Middle frontal gyrus (tissue), 1 donor: ENCODE data around the gene NLGN1.

Experiments
- DNase-seq: peaks from one replicate; pipeline ENCODE4 v3.0.0-alpha.2; 2015; ENCODE audit warnings: low spot score; ENCODE audit errors: extremely low spot score

NLGN1 gene

DNA sequence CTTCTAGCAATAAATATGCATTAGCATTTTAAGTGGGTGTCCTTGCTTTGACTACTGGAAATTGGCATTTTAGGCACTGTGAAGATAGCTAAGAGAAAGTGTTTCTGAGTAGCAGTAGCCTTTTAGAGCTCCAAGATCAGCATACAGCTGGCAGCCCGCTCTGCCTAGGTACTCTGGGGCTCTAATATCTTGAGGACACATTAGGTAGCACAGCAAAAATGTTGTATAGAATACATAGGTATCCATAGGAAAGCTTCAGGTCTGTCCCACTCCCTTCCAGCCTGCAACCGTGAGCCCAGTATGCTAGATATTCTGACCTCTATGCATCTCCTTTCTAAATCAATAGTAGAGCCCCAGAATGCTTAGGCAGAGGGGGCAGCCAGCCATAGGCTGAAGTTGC lies 670.5 kb downstream of the NLGN1 start:
- DNase-seq: no peak

DNA sequence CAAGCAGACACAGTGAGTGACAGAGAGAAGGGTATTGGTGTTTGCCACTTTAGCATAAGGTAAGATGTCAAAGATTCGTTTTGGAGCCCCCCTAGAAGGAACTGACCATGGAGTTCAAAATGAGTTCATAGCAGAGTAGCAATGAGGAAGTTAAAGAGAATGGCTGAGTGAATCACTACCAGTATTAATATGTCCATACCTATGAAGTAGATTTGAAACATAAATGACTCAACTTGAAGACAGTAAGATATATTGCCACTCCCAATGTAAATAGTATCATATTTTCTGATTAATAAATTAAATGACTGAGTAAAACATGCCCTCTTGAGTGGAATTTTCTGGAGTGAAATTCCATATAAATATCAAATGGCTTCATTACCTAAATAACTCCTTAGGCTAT lies 675.1 kb downstream of the NLGN1 start:
- DNase-seq: no peak

DNA sequence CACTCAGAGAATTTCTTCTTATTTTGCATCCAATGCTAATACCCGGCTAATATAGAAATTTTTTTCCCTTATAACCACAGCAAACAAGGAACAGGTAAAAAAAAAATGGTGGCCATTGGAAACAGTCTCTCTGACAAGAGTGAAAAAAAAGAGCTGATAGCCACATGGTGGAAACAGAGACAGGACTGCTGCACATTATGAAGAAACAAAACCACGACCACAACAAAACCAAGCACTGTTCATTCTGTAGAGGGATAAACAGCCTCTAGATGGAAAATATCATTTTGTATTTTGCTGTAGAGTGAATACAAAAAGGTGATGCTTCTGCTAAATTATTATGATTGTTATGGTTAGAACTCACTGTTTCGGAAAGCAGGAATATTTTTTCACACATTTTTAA lies 686.2 kb downstream of the NLGN1 start:
- DNase-seq: no peak

DNA sequence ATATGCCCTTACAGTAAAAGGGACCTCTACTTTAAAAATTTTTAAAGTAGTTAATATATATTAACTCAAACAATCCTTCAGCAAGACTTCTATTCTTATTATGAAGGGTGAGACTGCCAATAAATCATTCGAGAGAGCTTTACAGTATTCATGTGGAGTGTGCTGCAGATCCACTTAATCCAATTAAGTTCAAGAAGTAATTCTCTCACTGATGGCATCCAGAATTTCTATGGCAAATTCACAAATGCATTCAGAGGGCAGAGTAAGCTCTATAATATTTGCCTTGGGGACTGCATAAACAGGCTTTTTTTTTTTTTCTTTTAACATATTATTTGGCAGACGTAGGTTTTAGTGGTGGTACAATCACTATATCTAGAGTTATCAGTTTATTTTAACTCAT lies 692.0 kb downstream of the NLGN1 start:
- no peak for DNase-seq

GRCh38 chr3:174094669-174095068 lies 697.1 kb downstream of the NLGN1 start:
- DNase-seq: no peak

DNA sequence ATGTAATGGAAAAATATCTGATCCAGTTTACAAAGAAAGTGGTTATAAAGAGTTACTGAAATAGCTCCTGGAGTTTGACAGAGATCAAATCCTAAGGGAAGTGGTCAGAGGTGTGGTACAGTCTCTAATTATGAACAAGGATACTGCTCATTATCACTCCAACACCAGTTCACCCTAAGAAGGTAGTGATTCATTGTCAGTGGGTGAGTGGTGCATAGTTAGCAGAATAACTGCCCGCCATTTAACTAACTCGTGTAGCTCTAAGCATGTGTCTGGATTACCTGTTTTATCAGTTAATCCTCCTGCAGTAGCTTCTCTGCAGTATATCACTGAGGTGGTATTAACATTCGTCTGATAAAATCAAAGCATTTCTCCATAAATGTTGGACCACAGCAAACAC lies 700.1 kb downstream of the NLGN1 start:
- DNase-seq: no peak

- no peak for DNase-seq
Measured at GRCh38 chr3:174098746-174099145, 701.2 kb downstream of the NLGN1 start.

- DNase-seq: no peak
Measured at GRCh38 chr3:174099724-174100123, 702.2 kb downstream of the NLGN1 start.

GRCh38 chr3:174100744-174101143 lies 703.2 kb downstream of the NLGN1 start:
- no peak for DNase-seq

DNA sequence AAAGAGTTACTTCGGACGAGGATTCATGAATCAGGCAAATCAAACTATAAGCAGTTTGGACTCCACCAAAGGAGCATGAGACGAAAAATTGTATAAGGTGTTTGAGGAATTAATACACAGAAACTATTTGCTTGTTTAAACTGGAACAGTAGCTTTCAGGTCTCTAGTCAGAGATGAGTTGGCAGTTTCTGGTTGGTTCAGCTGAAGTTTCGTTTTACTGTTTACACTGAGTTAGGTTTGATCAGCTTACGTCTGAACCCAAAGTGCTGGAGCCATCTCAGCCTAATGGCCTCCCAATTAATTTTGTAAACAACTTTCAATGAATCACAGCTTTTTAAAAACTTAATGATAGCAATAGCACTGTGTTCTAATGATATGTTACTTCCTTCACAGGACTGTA lies 703.7 kb downstream of the NLGN1 start:
- no peak for DNase-seq

GRCh38 chr3:174102274-174102673 lies 704.7 kb downstream of the NLGN1 start:
- no peak for DNase-seq

DNA sequence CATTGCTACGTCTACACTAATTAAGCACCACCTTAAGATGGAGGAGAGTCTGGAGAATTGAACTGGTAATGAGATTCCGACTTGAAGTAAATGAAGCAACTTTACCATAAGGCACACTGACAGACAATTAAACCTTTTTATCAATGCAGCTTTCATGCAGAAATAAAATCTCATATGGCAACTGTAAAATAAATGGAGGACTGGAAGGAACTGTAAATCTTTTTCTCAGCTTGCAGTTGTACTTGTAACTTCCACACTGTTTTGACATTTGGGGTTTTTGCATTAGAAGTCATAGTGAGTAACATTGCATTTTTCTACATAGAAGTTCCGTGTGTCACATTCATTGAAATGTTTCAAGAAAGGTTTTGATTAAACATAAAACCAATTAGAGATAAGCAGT lies 705.3 kb downstream of the NLGN1 start:
- no peak for DNase-seq

DNA sequence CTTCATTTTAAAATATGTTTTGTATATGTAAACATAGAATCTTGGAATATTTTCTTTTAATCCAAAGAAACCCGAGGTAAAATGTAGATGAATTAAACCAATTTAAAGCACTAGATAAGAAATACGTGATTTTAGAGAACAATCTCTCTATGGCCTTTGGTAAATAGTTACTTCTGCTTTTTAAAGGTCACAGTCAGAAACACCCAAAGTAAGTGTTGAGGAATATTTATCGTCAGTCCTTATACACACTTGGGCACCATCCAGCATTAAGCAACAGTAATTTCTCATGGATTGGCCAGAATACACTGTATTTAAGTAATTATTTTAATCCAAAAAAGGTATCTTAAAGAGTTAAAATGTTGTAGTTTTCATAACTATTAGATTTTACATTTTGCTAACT lies 713.2 kb downstream of the NLGN1 start:
- no peak for DNase-seq

- no peak for DNase-seq
Measured at GRCh38 chr3:174111776-174112175, 714.2 kb downstream of the NLGN1 start.

DNA sequence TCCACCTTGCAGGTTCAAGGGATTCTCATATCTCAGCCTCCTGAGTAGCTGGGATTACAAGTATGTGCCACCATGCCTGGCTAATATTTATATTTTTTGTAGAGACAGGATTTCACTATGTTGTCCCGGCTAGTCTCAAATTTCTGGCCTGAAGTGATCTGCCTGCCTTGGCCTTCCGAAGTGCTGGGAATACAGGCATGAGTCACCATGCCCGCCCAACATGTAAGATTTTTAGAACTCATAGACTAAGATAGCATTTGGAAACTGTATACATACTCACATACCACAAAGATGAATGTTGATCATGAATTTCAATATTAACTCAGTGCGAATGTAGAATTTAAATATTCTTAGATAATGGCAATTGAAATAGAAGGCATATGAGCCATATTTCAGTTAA lies 718.9 kb downstream of the NLGN1 start:
- DNase-seq: no peak

- no peak for DNase-seq
Measured at GRCh38 chr3:174120997-174121396, 723.5 kb downstream of the NLGN1 start.

GRCh38 chr3:174122411-174122810 lies 724.9 kb downstream of the NLGN1 start:
- no peak for DNase-seq

DNA sequence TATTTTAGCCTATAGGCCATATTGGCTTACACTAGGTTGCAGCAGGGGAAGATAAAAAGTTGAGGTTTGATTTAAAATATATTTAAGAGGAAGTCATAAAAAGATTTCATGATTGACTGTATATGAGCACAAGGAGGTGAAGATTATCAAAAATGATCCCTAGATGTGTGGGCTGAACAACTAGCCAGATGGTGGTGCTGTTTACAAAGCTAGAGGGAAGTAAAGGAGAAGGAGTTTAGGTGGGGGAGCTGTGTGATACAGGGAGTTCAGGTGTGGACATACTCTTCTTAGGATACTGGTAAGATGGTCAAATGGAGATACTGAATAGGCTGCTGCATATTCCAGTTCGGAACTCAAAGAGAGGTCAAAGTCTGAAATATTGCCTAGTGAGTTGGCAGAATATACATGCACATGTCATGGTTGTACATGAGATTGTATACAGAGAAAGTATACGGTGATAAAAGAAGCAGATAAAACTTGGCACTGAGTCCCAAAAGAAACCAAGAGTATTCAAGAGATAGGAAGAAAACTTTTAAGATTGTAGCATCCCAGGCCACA lies 727.8 kb downstream of the NLGN1 start:
- DNase-seq: no peak

- DNase-seq: no peak
Measured at GRCh38 chr3:174126990-174127758, 729.6 kb downstream of the NLGN1 start.

DNA sequence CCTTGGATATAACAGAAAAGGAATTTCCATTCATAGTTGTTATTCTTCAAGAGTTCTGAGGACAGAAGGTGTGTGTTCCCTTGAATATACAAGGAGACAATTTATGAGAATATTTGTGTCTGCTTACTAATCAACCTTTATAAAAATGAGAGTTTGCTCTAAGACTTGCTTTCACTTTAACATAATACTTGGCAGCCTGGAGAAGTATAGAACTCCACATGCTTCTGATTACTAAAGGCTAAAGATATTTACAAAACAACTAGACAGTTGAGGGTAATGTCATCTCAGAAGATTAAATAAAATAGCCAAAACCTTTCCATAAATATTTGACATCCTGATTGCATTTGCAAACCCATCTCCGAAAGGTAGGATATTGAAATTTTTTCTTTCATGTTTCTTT lies 734.5 kb downstream of the NLGN1 start:
- DNase-seq: no peak

- DNase-seq: no peak
Measured at GRCh38 chr3:174132421-174133042, 735.0 kb downstream of the NLGN1 start.

DNA sequence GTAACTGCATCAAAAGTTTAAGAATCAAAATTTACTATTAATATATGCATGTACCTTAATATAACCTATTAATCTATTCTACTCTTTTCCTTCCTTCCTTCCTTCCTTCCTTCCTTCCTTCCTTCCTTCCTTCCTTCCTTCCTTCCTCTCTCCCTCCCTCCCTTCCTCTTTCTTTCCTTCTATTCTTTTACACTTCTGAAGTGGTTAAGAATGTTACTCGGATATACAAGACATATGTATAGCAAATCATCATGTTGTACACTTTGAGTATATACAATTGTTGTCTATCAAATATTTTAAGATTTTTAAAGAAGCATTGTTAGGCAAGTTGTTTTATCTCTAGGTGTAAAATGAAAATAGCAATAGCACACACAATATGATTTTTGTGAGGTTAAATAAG lies 748.5 kb downstream of the NLGN1 start:
- no peak for DNase-seq

GRCh38 chr3:174147798-174148197 lies 750.3 kb downstream of the NLGN1 start:
- no peak for DNase-seq
